GM12878 (cell line): ENCODE data around the gene DDIT3. TPM values are rescaled to one million over a fixed set of nuclear protein-coding genes. Genes with fewer than 3 reads are reported as not detected.

Source experiments
- ATAC-seq: fragments of 200-7000 bp; cut with Tn5 transposase; 3 replicates; pipeline ENCODE4 v1.9.1; 2020; ENCODE audit warnings: mild to moderate bottlenecking, moderate library complexity
- BruUV-seq: library from RNA; stranded (reverse); fragments of 400-500 nt; replicated peaks from 2 replicates; lab custom pipeline; 2021; lab: Mats Ljungman, UMichigan
- CTCF ChIA-PET: fragments of 300-600 bp; sonication (Branson Sonifier 250); formaldehyde crosslinking; extraction: SDS; loops from one replicate; lab custom pipeline; 2021; ENCODE audit warnings: inconsistent platforms; lab: Yijun Ruan, JAX
- POLR2A ChIA-PET: fragments of 350-600 bp; formaldehyde crosslinking; extraction: SDS; loops from one replicate; lab custom pipeline; 2021; ENCODE audit warnings: inconsistent platforms; lab: Charles Lee
- RAD21 ChIA-PET: fragments of 300-600 bp; sonication (Branson Sonifier 250); formaldehyde crosslinking; loops from one replicate; lab custom pipeline; 2023; ENCODE audit warnings: antibody characterized with exemption; ENCODE audit not compliant: unreplicated experiment; lab: Charles Lee
- SMC1A ChIA-PET: fragments of 300-600 bp; sonication (Branson Sonifier 250); formaldehyde crosslinking; loops from one replicate; lab custom pipeline; 2023; ENCODE audit not compliant: unreplicated experiment, uncharacterized antibody; lab: Charles Lee
- DNase-seq: peaks from one replicate; pipeline ENCODE4 v3.0.0-alpha.2; 2011; ENCODE audit warnings: low read depth, low spot score
- FAIRE-seq: peaks from 3 replicates; lab custom pipeline; 2011; peaks lifted over from hg19 to GRCh38; lab: Jason Lieb, UNC
- H2AFZ ChIP-seq: 2 replicates; pipeline ENCODE4 v1.6.0; 2011; ENCODE audit warnings: low read depth, low read length, control low read depth; ENCODE audit not compliant: control insufficient read depth
- H3K27ac ChIP-seq: 2 replicates; pipeline ENCODE4 v1.5.1; 2011; ENCODE audit warnings: control low read depth; ENCODE audit not compliant: control insufficient read depth, insufficient read depth
- H3K27me3 ChIP-seq, 2 experiments: replicated peaks in 1 of 2; 2 replicates each; pipeline versions ENCODE4 v1.6.0 to v1.6.1; 2011; ENCODE audit warnings: low read length in 1 of 2; ENCODE audit not compliant: control insufficient read depth in 2 of 2, insufficient read depth in 2 of 2
- H3K36me3 ChIP-seq, 2 experiments: 2 replicates each; pipeline ENCODE4 v1.5.1; 2011; ENCODE audit warnings: low read length in 1 of 2; ENCODE audit not compliant: control insufficient read depth in 2 of 2, insufficient read depth in 2 of 2
- H3K4me1 ChIP-seq: 2 replicates; pipeline ENCODE4 v1.6.1; 2011; ENCODE audit warnings: mild to moderate bottlenecking, low read length, moderate library complexity, mixed read lengths; ENCODE audit not compliant: control insufficient read depth, insufficient read depth
- H3K4me2 ChIP-seq: 2 replicates; pipeline ENCODE4 v1.6.0; 2011; ENCODE audit warnings: control low read depth; ENCODE audit not compliant: control insufficient read depth, insufficient read depth
- H3K4me3 ChIP-seq: fragments of 200-600 bp; sonication (generic); 2 replicates; pipeline ENCODE4 v1.5.1; 2016
- H3K79me2 ChIP-seq: 2 replicates; pipeline ENCODE4 v1.6.0; 2011; ENCODE audit warnings: low read length; ENCODE audit not compliant: control insufficient read depth, insufficient read depth
- H3K9ac ChIP-seq: 2 replicates; pipeline ENCODE4 v1.8.0; 2011; ENCODE audit warnings: low read length, control low read depth, mixed read lengths; ENCODE audit not compliant: control insufficient read depth, insufficient read depth
- H3K9me3 ChIP-seq: replicated peaks from 3 replicates; pipeline ENCODE4 v1.5.1; 2011; ENCODE audit warnings: mild to moderate bottlenecking, low read length; ENCODE audit not compliant: control insufficient read depth, insufficient read depth
- H4K20me1 ChIP-seq: 2 replicates; pipeline ENCODE4 v1.6.0; 2011; ENCODE audit not compliant: control insufficient read depth, insufficient read depth
- POLR2A ChIP-seq: IDR thresholded peaks from 2 replicates; pipeline ENCODE4 v1.6.1; 2011; ENCODE audit warnings: low read depth, mild to moderate bottlenecking, low read length
- SP1 ChIP-seq: IDR thresholded peaks from one replicate; pipeline ENCODE4 v1.6.1; 2011; ENCODE audit warnings: low read depth, low read length
- WGBS: methylation state at CpG from one replicate; pipeline ENCODE4 v1.1.6; 2016; ENCODE audit warnings: low lambda C conversion rate; ENCODE audit not compliant: insufficient replicate concordance, insufficient coverage; ENCODE audit errors: missing lambda C conversion rate; 5-methylcytosine and 5-hydroxymethylcytosine counted together
- in situ Hi-C: fragments of 300-500 bp; cut with MboI; formaldehyde crosslinking; loops from 9 replicates; pipeline ENCODE4 v1.14.3; 2018; ENCODE audit warnings: mixed read lengths
- intact Hi-C: fragments of 100-400 bp; cut with micrococcal nuclease; formaldehyde crosslinking; loops from one replicate; pipeline ENCODE4 v1.14.2; 2022; ENCODE audit not compliant: unreplicated experiment
- polyA plus RNA-seq, 11 experiments: library from polyadenylated mRNA; depleted of rRNA in 4 of 11; unstranded in 6 of 11; stranded (reverse) in 5 of 11; fragments of >200 nt; fragmentation: Nextera tagmentation in 4 of 11; fragmentation: Illumina TruSeq in 1 of 11; extraction: Ambion mirVana in 4 of 11; extraction: Trizol in 1 of 11; gene quantifications; 1 replicate in 1 of 11; 2 replicates in 10 of 11; pipeline versions ENCODE4 v1.2.1 to v1.2.3, GENCODE V29; 2011 to 2016; ENCODE audit warnings: inconsistent platforms in 2 of 11, missing spikeins in 2 of 11, low read depth in 1 of 11
- total RNA-seq, 4 experiments: library from RNA; depleted of rRNA in 3 of 4; stranded (reverse); fragments of >200 nt in 3 of 4; fragmentation: Illumina TruSeq in 1 of 4; extraction: Trizol in 1 of 4; gene quantifications; 2 replicates each; pipeline versions ENCODE4 v1.2.1 to v1.2.3, GENCODE V29; 2013 to 2021
- TF ChIP-seq, protein P1 (sequence below): fragments of 450-650 bp; IDR thresholded peaks from 2 replicates; pipeline ENCODE4 v1.6.1; 2017; ENCODE audit warnings: mild to moderate bottlenecking
- TF ChIP-seq, protein P2 (sequence below): fragments of 450-650 bp; IDR thresholded peaks from 2 replicates; pipeline ENCODE4 v1.6.1; 2016; ENCODE audit warnings: mild to moderate bottlenecking

The DDIT3 gene
- total and polyA plus RNA-seq, 10 of the 15 experiments (the other 5 are each of a cell fraction or from before 2014, with no cell fraction given), result 9.2 to 28.9 (median 15.5) TPM

DNA sequence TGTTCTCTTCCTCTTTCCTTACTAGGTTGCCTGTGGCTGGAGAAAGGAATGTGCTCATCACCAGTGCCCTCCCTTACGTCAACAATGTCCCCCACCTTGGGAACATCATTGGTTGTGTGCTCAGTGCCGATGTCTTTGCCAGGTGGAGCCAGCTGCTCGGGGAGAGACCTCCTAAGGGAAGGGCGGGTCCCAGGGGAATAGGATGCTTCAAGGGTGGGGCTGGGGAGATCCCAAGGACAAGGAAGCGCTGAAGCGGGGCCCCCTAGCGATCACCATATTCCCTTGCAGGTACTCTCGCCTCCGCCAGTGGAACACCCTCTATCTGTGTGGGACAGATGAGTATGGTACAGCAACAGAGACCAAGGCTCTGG, 22.2 kb downstream of the DDIT3 start:
- in situ Hi-C loops, result no loop called here
- ATAC-seq, result no peak
- BruUV-seq, result no TSS peak
- 98% methylated on average over 9 of the region's 9 CpGs for WGBS
- H3K4me2 ChIP-seq, result no peak overlapping the region
- SMC1A ChIA-PET, result no interaction called here
- TF ChIP-seq, protein P1, sequence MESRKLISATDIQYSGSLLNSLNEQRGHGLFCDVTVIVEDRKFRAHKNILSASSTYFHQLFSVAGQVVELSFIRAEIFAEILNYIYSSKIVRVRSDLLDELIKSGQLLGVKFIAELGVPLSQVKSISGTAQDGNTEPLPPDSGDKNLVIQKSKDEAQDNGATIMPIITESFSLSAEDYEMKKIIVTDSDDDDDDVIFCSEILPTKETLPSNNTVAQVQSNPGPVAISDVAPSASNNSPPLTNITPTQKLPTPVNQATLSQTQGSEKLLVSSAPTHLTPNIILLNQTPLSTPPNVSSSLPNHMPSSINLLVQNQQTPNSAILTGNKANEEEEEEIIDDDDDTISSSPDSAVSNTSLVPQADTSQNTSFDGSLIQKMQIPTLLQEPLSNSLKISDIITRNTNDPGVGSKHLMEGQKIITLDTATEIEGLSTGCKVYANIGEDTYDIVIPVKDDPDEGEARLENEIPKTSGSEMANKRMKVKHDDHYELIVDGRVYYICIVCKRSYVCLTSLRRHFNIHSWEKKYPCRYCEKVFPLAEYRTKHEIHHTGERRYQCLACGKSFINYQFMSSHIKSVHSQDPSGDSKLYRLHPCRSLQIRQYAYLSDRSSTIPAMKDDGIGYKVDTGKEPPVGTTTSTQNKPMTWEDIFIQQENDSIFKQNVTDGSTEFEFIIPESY, result no peak
- TF ChIP-seq SP1, result no peak
- TF ChIP-seq POLR2A, result 0 out of 2 replicates have a peak, but pooled peaks have one; percentile 43
- TF ChIP-seq, protein P2, sequence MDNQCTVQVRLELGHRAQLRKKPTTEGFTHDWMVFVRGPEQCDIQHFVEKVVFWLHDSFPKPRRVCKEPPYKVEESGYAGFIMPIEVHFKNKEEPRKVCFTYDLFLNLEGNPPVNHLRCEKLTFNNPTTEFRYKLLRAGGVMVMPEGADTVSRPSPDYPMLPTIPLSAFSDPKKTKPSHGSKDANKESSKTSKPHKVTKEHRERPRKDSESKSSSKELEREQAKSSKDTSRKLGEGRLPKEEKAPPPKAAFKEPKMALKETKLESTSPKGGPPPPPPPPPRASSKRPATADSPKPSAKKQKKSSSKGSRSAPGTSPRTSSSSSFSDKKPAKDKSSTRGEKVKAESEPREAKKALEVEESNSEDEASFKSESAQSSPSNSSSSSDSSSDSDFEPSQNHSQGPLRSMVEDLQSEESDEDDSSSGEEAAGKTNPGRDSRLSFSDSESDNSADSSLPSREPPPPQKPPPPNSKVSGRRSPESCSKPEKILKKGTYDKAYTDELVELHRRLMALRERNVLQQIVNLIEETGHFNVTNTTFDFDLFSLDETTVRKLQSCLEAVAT, result no peak
- TF ChIP-seq, all 136 proteins: peak for 1
- no peak overlapping the region for H3K4me3 ChIP-seq
- no peak overlapping the region for H3K27ac ChIP-seq
- intact Hi-C loops, result no loop called here
- no peak overlapping the region for H2AFZ ChIP-seq
- POLR2A ChIA-PET, result interaction anchor here (1.7 kb wide), 1 partner anchor 26 kb away, joined by 4 read pairs; no protein-coding TSS in a partner anchor
- RAD21 ChIA-PET, result no interaction called here
- no peak for DNase-seq
- no peaks in the 10 kb centered on the region for H3K4me1 ChIP-seq
- no peak for FAIRE-seq
- no peaks in the 10 kb centered on the region for H3K79me2 ChIP-seq
- no peaks in the 10 kb centered on the region for H3K9me3 ChIP-seq
- CTCF ChIA-PET, result no interaction called here
- no peaks in the 10 kb centered on the region for H4K20me1 ChIP-seq
- H3K9ac ChIP-seq, result no peak overlapping the region
- peaks cover 8 to 17% of the 10 kb centered on the region in 2 experiments for H3K36me3 ChIP-seq
- no peaks in the 10 kb centered on the region for H3K27me3 ChIP-seq
